ENCODE data around the gene CRISPLD2.

The CRISPLD2 gene

DNA sequence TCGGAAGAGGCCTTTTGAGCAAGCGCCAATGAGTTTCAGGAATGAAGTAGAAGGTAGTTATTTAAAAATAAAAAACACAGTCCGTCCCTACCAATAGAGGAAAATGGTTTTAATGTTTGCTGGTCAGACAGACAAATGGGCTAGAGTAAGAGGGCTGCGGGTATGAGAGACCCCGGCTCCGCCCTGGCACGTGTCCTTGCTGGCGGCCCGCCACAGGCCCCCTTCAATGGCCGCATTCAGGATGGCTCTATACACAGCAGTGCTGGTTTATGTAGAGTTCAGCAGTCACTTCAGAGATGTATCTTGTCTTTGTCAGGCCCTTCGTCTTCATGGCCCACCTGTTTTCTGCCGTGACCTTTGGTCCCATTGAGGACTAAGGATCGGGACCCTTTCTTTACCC, 87.3 kb downstream of the CRISPLD2 start:
- H3K4me3 ChIP-seq (ENCODE audit: low read depth, low read length): no peak overlapping the region
- TF ChIP-seq, protein P1, sequence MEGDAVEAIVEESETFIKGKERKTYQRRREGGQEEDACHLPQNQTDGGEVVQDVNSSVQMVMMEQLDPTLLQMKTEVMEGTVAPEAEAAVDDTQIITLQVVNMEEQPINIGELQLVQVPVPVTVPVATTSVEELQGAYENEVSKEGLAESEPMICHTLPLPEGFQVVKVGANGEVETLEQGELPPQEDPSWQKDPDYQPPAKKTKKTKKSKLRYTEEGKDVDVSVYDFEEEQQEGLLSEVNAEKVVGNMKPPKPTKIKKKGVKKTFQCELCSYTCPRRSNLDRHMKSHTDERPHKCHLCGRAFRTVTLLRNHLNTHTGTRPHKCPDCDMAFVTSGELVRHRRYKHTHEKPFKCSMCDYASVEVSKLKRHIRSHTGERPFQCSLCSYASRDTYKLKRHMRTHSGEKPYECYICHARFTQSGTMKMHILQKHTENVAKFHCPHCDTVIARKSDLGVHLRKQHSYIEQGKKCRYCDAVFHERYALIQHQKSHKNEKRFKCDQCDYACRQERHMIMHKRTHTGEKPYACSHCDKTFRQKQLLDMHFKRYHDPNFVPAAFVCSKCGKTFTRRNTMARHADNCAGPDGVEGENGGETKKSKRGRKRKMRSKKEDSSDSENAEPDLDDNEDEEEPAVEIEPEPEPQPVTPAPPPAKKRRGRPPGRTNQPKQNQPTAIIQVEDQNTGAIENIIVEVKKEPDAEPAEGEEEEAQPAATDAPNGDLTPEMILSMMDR (IDR thresholded peaks at IDR 0.05; ENCODE audit: low read depth, low read length): no peak

DNA sequence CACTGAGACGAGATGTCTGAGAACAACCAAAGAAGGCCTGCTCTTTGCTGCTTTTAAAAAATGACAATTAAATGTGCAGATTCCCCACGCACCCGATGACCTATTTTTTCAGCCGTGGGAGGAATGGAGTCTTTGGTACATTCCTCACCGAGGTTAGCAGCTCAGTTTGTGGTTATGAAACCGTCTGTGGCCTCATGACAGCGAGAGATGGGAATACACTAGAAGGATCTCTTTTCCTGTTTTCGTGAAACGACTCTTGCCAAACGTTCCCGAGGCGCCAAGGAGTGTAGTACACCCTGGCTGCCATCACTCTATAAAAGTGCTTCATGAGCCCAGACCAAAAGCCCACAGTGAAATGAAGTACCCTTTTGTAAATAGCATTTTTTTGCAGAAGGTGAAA, 87.8 kb downstream of the CRISPLD2 start:
- TF ChIP-seq, protein P1 (IDR thresholded peaks at IDR 0.05; ENCODE audit: low read depth, low read length): no peak
- no peak overlapping the region for H3K4me3 ChIP-seq (ENCODE audit: low read depth, low read length)

DNA sequence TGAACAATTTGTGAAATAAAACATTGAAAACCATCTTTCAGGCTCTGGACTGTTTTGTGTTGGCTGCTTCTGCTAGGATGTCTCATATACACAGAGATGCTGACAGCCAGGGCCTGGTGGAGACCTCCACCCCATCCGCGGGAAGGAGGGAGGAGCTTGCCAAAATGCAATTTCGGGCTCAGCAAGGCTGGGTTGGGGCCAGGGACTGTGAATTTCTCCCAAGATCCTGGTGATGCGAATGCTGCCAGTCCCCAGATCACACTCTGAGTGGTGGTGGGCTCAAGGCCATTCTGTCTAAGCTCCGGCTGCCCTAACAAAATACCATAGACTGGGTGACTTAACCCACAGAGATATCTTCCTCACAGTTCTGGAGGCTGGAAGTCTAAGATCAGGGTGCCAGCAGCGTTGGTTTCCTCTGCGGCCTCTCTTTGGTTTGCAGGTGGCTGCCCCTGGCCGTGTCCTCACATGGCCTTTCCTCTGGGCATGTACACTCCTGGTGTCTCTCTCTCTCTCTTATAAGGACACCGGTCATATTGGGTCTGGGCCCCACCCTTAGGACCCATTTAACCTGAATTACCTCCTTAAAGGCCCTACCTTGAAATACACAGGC, 89.8 kb downstream of the CRISPLD2 start:
- TF ChIP-seq, protein P1 (IDR thresholded peaks at IDR 0.05; ENCODE audit: low read depth, low read length): no peak
- H3K4me3 ChIP-seq (ENCODE audit: low read depth, low read length): no peak overlapping the region

DNA sequence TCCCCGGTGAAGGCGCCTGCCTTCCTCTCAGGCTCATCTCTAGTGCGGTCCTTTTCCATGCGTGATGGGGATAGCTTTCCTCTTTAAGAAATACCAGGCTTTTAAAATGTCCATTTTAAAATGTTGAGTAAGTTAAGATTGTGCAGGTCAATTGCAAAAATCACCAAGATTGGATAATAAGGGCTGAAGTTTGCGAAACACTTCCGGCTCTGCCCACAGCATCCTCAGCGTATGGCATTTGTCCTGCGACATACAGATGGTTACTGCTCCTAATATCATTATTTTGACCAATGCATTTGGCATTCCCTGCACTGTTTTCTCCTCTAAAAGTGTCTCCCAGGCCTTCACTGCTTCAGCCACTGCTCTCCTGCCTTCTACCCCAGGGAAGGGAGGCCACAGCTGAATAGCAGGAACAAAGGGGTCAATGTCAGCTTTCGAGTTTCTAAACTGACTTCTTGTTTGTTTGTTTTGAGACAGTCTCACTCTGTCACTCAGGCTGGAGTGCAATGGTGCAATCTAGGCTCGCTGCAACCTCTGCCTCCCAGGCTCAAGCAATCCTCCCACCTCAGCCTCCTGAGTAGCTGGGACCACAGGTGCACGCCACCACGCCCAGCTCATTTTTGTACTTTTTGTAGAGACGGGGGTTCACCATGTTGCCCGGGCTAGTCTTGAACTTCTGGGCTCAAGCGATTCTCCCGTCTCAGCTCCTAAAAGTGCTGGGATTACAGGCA, 91.9 kb downstream of the CRISPLD2 start:
- H3K4me3 ChIP-seq (ENCODE audit: low read depth, low read length): no peak overlapping the region
- TF ChIP-seq, protein P1 (IDR thresholded peaks at IDR 0.05; ENCODE audit: low read depth, low read length): no peak

DNA sequence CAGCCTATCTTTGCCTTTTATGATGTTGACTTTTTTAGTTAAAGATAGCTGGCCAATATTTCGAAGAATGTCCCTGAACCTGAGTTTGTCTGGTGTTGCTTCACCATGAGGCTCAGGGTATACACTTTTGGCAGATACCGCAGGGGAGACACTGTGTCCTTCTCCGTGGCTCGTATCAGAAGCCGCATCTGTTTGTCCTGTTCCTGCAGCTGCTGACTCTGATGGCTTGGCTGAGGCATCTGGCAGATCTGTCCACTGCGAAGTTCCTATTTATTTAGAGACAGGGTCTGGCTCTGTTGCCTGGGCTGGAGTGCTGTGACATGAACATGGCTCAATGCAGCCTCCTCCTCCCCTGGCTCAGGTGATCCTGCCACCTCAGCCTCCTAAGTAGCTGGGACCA, 93.5 kb downstream of the CRISPLD2 start:
- no peak overlapping the region for H3K4me3 ChIP-seq (ENCODE audit: low read depth, low read length)
- TF ChIP-seq, protein P1 (IDR thresholded peaks at IDR 0.05; ENCODE audit: low read depth, low read length): no peak

DNA sequence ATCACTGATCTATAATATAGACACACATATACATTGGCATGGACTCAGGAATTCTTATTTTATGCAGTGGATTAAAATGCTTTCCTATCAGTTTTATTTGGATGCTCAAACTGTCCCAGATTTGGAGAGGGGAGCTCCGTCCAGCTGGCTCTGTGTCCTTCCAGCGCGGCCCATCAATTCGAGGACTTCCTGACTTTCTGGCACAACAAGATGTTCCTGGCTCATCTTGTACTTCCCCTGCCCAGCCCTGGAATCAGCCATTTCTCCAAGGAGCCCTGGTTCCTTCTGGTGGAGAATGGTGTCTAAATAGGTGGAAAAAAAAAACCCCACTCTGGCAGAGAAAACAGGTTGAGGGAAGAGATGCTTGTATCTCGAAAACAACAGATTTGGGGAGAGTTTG, 94.5 kb downstream of the CRISPLD2 start:
- no peak overlapping the region for H3K4me3 ChIP-seq (ENCODE audit: low read depth, low read length)
- TF ChIP-seq, protein P1 (IDR thresholded peaks at IDR 0.05; ENCODE audit: low read depth, low read length): no peak

DNA sequence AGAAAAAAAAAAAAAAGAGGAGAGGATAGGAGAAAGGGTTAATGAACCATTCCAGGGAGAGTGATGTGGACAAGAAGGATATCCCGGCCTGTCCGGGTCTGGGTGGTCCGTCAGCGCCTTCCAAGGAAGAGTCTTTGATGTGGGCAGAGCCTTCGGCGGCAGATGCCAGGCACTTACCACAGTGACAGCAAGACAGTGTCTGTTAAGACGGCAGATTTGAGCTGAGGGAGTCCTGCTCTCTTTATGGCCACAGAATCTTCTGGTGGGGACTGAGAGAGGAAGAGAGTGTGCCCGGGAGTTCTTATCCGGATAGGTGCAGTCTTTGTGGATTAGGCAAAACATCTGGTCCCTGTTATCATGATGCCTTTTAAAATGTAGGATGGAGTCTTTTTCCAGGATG, 96.4 kb downstream of the CRISPLD2 start:
- H3K4me3 ChIP-seq (ENCODE audit: low read depth, low read length): no peak overlapping the region
- TF ChIP-seq, protein P1 (IDR thresholded peaks at IDR 0.05; ENCODE audit: low read depth, low read length): no peak

All from WI38 (cell line).